HTR-8/SVneo (cell line): ENCODE results near the gene APCS.

Source experiments
- DNase-seq: peaks from one replicate; pipeline ENCODE4 v3.0.0; 2011; ENCODE audit warnings: low spot score, mixed read lengths; ENCODE audit not compliant: insufficient read length
- FAIRE-seq: peaks from 2 replicates; lab custom pipeline; 2011; peaks lifted over from hg19 to GRCh38; lab: Jason Lieb, UNC

The APCS gene

GRCh38 chr1:159587461-159587951 lies at the start of gene APCS:
Gene APCS (plus strand): TSS chr1:159587826. CDS start chr1:159587922, 96 bp downstream.
- no peak for DNase-seq
- FAIRE-seq, result no peak

- no peak for DNase-seq
- FAIRE-seq, result no peak
Measured at GRCh38 chr1:159548126-159548525, 39.5 kb upstream of the APCS start.

GRCh38 chr1:159554261-159554660 lies 33.4 kb upstream of the APCS start:
- no peak for FAIRE-seq
- no peak for DNase-seq

- DNase-seq, result no peak
- no peak for FAIRE-seq
Measured at GRCh38 chr1:159554696-159555095, 32.9 kb upstream of the APCS start.

GRCh38 chr1:159556931-159557369 lies 30.7 kb upstream of the APCS start:
- DNase-seq (no peak), FAIRE-seq (no peak)

GRCh38 chr1:159560599-159560998 lies 27.0 kb upstream of the APCS start:
- FAIRE-seq (no peak), DNase-seq (no peak)

GRCh38 chr1:159561497-159561896 lies 26.1 kb upstream of the APCS start:
- FAIRE-seq, result no peak
- DNase-seq, result no peak

- FAIRE-seq (no peak), DNase-seq (no peak)
Measured at GRCh38 chr1:159562680-159563079, 24.9 kb upstream of the APCS start.

- DNase-seq, result no peak
- no peak for FAIRE-seq
Measured at GRCh38 chr1:159577446-159577845, 10.2 kb upstream of the APCS start.

GRCh38 chr1:159580340-159580739 lies 7.3 kb upstream of the APCS start:
- DNase-seq (no peak), FAIRE-seq (no peak)

GRCh38 chr1:159581422-159581821 lies 6.2 kb upstream of the APCS start:
- no peak for FAIRE-seq
- DNase-seq, result no peak

GRCh38 chr1:159584536-159584935 lies 3.1 kb upstream of the APCS start:
- FAIRE-seq, result no peak
- DNase-seq, result no peak

- FAIRE-seq (no peak), DNase-seq (no peak)
Measured at GRCh38 chr1:159591981-159592380, 4.4 kb downstream of the APCS start.

- FAIRE-seq (no peak), DNase-seq (no peak)
Measured at GRCh38 chr1:159594625-159595405, 7.2 kb downstream of the APCS start.

GRCh38 chr1:159598196-159598595 lies 10.6 kb downstream of the APCS start:
- FAIRE-seq (peak; percentile 96), DNase-seq (peak; percentile 48)

GRCh38 chr1:159600894-159601293 lies 13.3 kb downstream of the APCS start:
- FAIRE-seq, result no peak

GRCh38 chr1:159602501-159602999 lies 14.9 kb downstream of the APCS start:
- FAIRE-seq (no peak), DNase-seq (no peak)

More at GRCh38 chr1:159600894-159601293, 13.3 kb downstream of the APCS start:
- DNase-seq, result no peak

GRCh38 chr1:159612211-159612885 lies 24.7 kb downstream of the APCS start:
- DNase-seq (no peak), FAIRE-seq (no peak)

GRCh38 chr1:159632922-159633321 lies 45.3 kb downstream of the APCS start:
- DNase-seq (no peak), FAIRE-seq (no peak)
